Suppressor macrophage treated with lipopolysaccharide for 4 hours (primary cell): ENCODE measurements around the gene CRBN.

ENCODE experiments used
- DNase-seq: peaks from one replicate; pipeline ENCODE4 v3.0.0-alpha.2; 2020

The CRBN gene

DNA sequence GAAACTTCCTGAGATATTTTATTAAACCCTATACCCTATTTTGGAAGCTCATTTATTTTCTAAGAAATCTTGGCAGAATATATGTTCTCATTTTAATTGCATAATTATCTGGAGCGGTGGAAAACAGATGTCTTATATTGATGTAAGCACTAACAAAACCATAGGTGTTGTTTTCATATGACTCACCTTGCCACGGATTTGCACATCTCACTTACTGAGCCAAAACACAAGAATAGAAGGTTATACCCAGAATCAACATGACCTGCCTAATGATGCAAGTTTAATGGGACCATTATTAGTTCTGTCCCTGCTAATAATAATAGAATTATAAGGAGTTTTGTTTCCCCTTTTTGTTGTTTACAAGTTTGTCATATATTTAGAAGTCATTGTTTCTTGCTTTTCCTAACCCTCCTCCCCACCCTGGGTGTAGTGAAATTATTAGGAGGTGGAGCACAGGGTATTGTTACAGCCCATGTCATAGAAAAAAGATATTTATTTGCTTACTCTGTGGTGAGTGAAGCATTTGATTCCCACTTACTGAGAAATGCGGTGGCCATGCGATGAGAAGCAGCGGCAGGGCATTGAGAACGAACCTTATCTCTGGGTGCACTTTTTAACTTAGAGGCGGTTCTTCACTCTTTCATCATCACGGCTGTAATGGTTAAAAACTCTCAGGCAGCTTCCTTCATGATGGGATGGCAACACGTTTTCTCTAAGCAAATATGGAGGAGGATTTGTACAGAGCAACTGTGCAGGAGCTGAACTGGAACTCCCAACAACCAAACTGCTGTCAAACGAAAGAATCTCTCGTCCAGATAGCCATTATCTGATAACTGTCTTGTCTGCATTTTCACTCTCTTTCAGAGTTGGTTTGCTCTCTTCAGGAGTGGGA lies 69.8 kb downstream of the CRBN start:
- DNase-seq = no peak

DNA sequence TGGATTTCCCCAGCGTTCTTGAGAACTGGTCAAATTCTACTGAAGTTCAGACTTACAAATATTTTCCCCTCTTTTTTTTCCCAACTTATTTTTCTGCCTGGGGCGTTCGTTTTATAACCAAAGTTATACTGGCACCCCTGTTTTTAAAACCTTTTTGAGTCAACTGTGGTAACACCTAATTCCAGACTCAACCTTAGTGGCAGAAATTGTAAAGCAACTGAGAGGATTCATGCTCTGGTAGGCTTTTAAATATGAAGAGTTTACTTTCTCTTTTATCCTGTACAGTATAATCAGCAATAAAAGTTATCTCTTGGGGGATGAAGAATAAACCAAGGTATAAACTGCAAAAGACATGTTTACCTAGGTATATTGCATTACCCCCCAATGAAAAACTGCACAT lies 71.6 kb downstream of the CRBN start:
- DNase-seq = no peak

DNA sequence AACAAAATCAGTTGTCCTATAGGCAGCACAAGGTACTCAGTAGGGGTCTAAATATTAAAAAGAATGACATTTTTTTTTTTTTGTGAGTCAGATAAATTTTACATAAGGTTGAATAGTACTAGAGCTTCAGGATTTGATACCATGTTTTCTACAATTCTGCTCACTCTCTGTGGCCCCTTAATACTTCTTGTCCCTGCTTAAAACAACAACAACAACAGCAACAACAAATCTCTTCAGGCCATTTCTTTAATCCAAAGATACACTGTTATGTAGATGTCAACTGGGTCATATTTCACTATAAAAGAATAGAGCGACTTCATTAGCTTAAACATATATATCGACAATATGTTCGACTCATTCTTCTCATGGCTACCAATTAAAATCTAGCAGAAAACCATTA lies 72.3 kb downstream of the CRBN start:
- no peak for DNase-seq

DNA sequence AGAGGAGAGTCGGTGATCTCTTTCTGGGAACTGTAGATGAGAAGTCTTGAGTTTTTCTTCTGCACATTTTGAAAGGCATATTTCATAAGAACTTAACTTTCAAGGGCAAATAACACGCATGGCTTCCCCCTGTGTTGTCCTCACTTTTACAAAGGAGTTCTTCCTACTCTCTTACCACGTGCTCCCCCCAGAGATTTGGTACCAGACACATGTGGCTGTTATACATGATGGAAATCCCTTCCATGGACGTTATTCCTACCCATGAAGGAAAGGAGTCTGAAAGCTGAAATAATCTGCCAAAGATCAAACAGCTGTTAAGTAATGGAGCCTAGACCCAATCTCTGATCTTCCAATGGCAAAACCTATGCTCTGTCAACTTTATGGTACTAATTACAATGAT lies 73.7 kb downstream of the CRBN start:
- no peak for DNase-seq

DNA sequence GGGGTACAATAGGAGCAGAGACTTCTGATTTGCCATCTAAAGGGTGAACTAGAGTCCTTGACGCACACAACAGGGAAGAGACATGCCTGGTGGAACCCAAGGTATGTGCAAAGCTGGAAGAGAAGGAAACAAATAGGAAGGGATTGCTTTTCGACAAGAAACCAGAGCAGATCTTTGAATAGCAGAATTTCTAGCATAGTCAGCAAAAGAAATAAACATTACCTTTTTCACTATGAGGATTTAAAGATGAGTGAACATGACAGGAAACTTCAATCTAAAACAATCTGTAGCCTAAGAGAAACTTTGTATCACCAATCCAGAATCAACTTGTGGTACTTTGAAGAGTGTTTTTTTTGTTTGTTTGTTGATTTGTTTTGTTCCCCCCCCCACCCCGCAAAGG lies 74.2 kb downstream of the CRBN start:
- DNase-seq = no peak

DNA sequence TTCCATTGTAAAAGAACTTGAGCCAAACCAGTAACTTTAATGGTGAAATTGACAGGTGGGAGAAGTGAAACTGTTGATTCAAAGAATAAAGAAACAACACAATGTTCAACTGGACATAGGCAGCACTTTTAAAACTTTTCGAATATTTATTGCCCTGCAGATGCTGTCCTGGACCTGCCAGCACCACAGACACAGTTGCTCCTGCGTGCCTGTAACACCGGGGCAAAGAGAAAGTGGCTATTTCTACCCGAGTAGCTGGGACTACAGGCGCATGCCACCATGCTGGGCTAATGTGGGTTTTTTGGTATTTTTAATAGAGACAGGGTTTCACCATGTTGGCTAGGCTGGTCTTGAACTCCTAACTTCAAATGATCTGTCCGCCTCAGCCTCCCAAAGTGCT lies 76.7 kb downstream of the CRBN start:
- no peak for DNase-seq

DNA sequence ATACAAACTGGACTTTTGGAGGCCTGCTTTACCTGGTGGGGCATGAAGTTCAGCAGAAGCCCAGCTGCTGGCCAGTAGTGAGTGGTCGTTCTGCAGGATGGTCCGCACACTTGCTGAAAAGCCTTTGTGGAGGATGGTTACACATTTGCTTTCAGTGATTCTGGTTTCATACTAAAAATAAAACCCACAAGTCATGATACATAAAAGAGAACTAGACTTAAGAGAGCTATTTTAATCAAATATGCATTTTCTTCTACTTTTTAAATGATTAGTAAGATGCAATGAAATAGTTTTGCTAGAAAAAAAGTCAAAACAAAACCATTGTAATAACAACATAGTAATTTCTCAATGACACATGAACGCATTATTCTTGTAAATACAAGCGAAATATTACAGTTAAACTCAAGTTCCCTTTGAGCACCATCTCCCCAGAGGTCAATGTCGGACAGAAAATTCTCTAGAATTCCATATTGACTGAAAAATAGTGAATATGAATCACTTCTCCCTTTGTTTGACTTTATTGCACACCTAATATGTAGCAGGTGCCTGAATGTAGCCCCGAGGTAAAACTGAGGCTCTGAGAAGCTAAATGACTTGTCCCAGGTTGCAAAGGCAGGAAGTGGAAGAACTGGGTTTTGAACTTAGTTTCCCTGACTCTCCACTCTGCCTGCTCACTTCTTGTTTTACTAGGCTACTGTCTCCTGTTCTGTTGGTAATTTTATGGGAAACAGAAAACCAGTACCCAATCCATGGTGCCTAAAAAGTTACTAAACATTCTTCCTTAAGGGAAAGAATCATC lies 77.6 kb downstream of the CRBN start:
- no peak for DNase-seq
